ENCODE measurements around the gene AURKA.
"Not testable (repeated sequence)": the region's sequence is repeated elsewhere in the genome, so short reads cannot be mapped to it uniquely, and the experiment has no call there.

AURKA gene

GRCh38 chr20:56411759-56412472 is 19.9 kb upstream of the AURKA start, which contains the start of gene CASS4:
TSS of gene CASS4 (plus strand) at chr20:56412260. CDS start at chr20:56412459, 199 bp downstream.
- H3K9me2 ChIP-seq (replicated peaks; ENCODE audit: low read depth, low read length), result no peaks in the 10 kb centered on the region
- no peaks in the 10 kb centered on the region for H3K9me3 ChIP-seq (ENCODE audit: insufficient read depth, low read depth, low read length)
- peak within 1 kb of the TSS; percentile 55 for H3K4me2 ChIP-seq (ENCODE audit: low read depth, low read length, poor library complexity, severe bottlenecking)
- H3F3A ChIP-seq (ENCODE audit: low read depth), result no peaks in the 10 kb centered on the region
- no peak within 1 kb of the TSS for H2AFZ ChIP-seq (ENCODE audit: low read length)
- H3K4me1 ChIP-seq (ENCODE audit: insufficient read depth, low read length, poor library complexity, severe bottlenecking), result peaks cover 5% of the 10 kb centered on the region
- no peak for TF ChIP-seq EZH2phosphoT487 (IDR thresholded peaks at IDR 0.05; ENCODE audit: borderline replicate concordance)
- no peak for TF ChIP-seq CTCF (conservative IDR thresholded peaks at IDR 0.05; ENCODE audit: low read length)
- peak within 1 kb of the TSS; percentile 5 for H3K9ac ChIP-seq (ENCODE audit: low read depth, low read length, poor library complexity, severe bottlenecking)
- peak within 1 kb of the TSS; percentile 58 for H3K4me3 ChIP-seq (ENCODE audit: low read length, poor library complexity, severe bottlenecking)
- H4K20me1 ChIP-seq (ENCODE audit: insufficient read depth, low read length, poor library complexity, severe bottlenecking), result peaks cover 2% of the 10 kb centered on the region
- H3K27me3 ChIP-seq (ENCODE audit: insufficient read depth, low read length, poor library complexity, severe bottlenecking), result no peaks in the 10 kb centered on the region
- H3K36me3 ChIP-seq (ENCODE audit: insufficient read depth, low read length), result peaks cover 15% of the 10 kb centered on the region; the same call in 1 of the 2 replicates
- peaks cover under 1% of the 10 kb centered on the region; the same call in 1 of the 2 replicates for H3K79me2 ChIP-seq (ENCODE audit: insufficient read depth, low read length)

- not testable (repeated sequence) for H3K9me3 ChIP-seq (ENCODE audit: insufficient read depth, low read depth, low read length); H4K20me1 ChIP-seq (ENCODE audit: insufficient read depth, low read length, poor library complexity, severe bottlenecking); H3K79me2 ChIP-seq (ENCODE audit: insufficient read depth, low read length); H3F3A ChIP-seq (ENCODE audit: low read depth); H2AFZ ChIP-seq (ENCODE audit: low read length); H3K4me1 ChIP-seq (ENCODE audit: insufficient read depth, low read length, poor library complexity, severe bottlenecking); H3K9me2 ChIP-seq (replicated peaks; ENCODE audit: low read depth, low read length); H3K27me3 ChIP-seq (ENCODE audit: insufficient read depth, low read length, poor library complexity, severe bottlenecking)
- H3K36me3 ChIP-seq (ENCODE audit: insufficient read depth, low read length), result peaks cover 18% of the 10 kb centered on the region; the same call in 1 of the 2 replicates
- H3K4me3 ChIP-seq (ENCODE audit: low read length, poor library complexity, severe bottlenecking), result peak overlapping the region; percentile 58
- peak overlapping the region; percentile 5 for H3K9ac ChIP-seq (ENCODE audit: low read depth, low read length, poor library complexity, severe bottlenecking)
- peak overlapping the region; percentile 55 for H3K4me2 ChIP-seq (ENCODE audit: low read depth, low read length, poor library complexity, severe bottlenecking)
Measured at GRCh38 chr20:56411287-56411686, 19.3 kb upstream of the AURKA start.

DNA sequence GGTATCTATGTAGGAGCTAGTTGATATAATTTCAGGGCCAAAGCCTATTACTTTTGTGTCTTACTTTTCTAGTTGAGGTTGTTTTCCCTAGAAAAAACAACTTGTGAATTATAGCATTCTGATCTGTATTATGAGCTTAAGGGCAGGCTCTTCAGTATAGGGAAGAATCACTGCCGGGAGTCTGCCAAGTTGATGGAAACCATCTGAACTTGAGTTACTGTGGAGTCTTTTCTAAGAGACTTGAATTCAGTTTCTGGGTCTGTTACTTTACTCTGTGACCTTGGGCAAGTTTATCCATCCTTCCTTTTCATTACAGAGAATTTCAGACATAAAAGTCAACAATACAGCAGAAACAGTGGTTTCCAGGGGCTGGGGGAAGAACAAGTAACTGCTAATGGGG is 17.9 kb upstream of the AURKA start:
- Histone ChIP-seq H3F3A (ENCODE audit: low read depth) (no peaks in the 10 kb centered on the region), H3K27me3 (ENCODE audit: insufficient read depth, low read length, poor library complexity, severe bottlenecking) (no peaks in the 10 kb centered on the region), H2AFZ (ENCODE audit: low read length) (no peak overlapping the region), H3K4me2 (ENCODE audit: low read depth, low read length, poor library complexity, severe bottlenecking) (no peak overlapping the region), H3K4me3 (ENCODE audit: low read length, poor library complexity, severe bottlenecking) (no peak overlapping the region), H3K36me3 (ENCODE audit: insufficient read depth, low read length) (peaks cover 29% of the 10 kb centered on the region), H3K9me3 (ENCODE audit: insufficient read depth, low read depth, low read length) (no peaks in the 10 kb centered on the region), H3K9me2 (replicated peaks; ENCODE audit: low read depth, low read length) (no peaks in the 10 kb centered on the region), H3K4me1 (ENCODE audit: insufficient read depth, low read length, poor library complexity, severe bottlenecking) (peaks cover 5% of the 10 kb centered on the region), H4K20me1 (ENCODE audit: insufficient read depth, low read length, poor library complexity, severe bottlenecking) (peaks cover 8% of the 10 kb centered on the region), H3K79me2 (ENCODE audit: insufficient read depth, low read length) (peaks cover 16% of the 10 kb centered on the region), H3K9ac (ENCODE audit: low read depth, low read length, poor library complexity, severe bottlenecking) (no peak overlapping the region)
- TF ChIP-seq CTCF (conservative IDR thresholded peaks at IDR 0.05; ENCODE audit: low read length), result no peak
- TF ChIP-seq EZH2phosphoT487 (IDR thresholded peaks at IDR 0.05; ENCODE audit: borderline replicate concordance), result no peak

- no peaks in the 10 kb centered on the region for H3K9me2 ChIP-seq (replicated peaks; ENCODE audit: low read depth, low read length)
- no peak overlapping the region for H3K9ac ChIP-seq (ENCODE audit: low read depth, low read length, poor library complexity, severe bottlenecking)
- no peak overlapping the region for H2AFZ ChIP-seq (ENCODE audit: low read length)
- H3K36me3 ChIP-seq (ENCODE audit: insufficient read depth, low read length), result peaks cover 31% of the 10 kb centered on the region
- H4K20me1 ChIP-seq (ENCODE audit: insufficient read depth, low read length, poor library complexity, severe bottlenecking), result peaks cover 8% of the 10 kb centered on the region
- H3F3A ChIP-seq (ENCODE audit: low read depth), result no peaks in the 10 kb centered on the region
- TF ChIP-seq EZH2phosphoT487 (IDR thresholded peaks at IDR 0.05; ENCODE audit: borderline replicate concordance) (no peak), CTCF (conservative IDR thresholded peaks at IDR 0.05; ENCODE audit: low read length) (no peak)
- H3K27me3 ChIP-seq (ENCODE audit: insufficient read depth, low read length, poor library complexity, severe bottlenecking), result no peaks in the 10 kb centered on the region
- peaks cover 5% of the 10 kb centered on the region for H3K4me1 ChIP-seq (ENCODE audit: insufficient read depth, low read length, poor library complexity, severe bottlenecking)
- H3K79me2 ChIP-seq (ENCODE audit: insufficient read depth, low read length), result peaks cover 18% of the 10 kb centered on the region
- H3K4me2 ChIP-seq (ENCODE audit: low read depth, low read length, poor library complexity, severe bottlenecking), result no peak overlapping the region
- H3K9me3 ChIP-seq (ENCODE audit: insufficient read depth, low read depth, low read length), result no peaks in the 10 kb centered on the region
- H3K4me3 ChIP-seq (ENCODE audit: low read length, poor library complexity, severe bottlenecking), result no peak overlapping the region
Measured at GRCh38 chr20:56409521-56409920, 17.5 kb upstream of the AURKA start.

Data from Loucy (cell line).